Measurements from ENCODE around the gene TNS1. TPM values are rescaled to one million over a fixed set of nuclear protein-coding genes. Genes with fewer than 3 reads are reported as not detected.

The TNS1 gene
- polyA plus RNA-seq, 3 donors: 0.26 to 1.6 (median 1.5) TPM

- no peaks in the 10 kb centered on the region for H3K9me3 ChIP-seq (replicated peaks in 1 of 2; ENCODE audit: control insufficient read depth in 1 of 2, insufficient read depth in 1 of 2, low read length in 2 of 2)
- Mint-ChIP-seq H3K4me3 (no peak overlapping the region), H3K27me3 (ENCODE audit: low read depth in 3 of 3) (peaks cover 20 to 35% (median 31%) of the 10 kb centered on the region in 3 donors), H3K36me3 (peaks cover 0 to 8% of the 10 kb centered on the region in 2 donors), H3K27ac (no peak overlapping the region), H3K9me3 (peaks cover 0 to 3% (median 3%) of the 10 kb centered on the region in 7 donors), H3K4me1 (peaks cover 35% of the 10 kb centered on the region)
- H3K27ac ChIP-seq (ENCODE audit: low read depth in 1 of 2, low read length in 2 of 2): no peak overlapping the region
- no peaks in the 10 kb centered on the region for H3K36me3 ChIP-seq (replicated peaks in 1 of 2; ENCODE audit: control insufficient read depth in 1 of 2, insufficient read depth in 2 of 2, low read length in 2 of 2)
- no peak overlapping the region for H3K4me3 ChIP-seq (replicated peaks in 1 of 3; ENCODE audit: low read depth in 2 of 3, low read length in 3 of 3)
- no peak overlapping the region for H3K9ac ChIP-seq (ENCODE audit: insufficient read depth, low read length, poor library complexity, severe bottlenecking)
- no peak overlapping the region for H3K4me2 ChIP-seq (replicated peaks; ENCODE audit: extremely low read depth, low read length, poor library complexity, severe bottlenecking)
- no peak for DNase-seq
- H2AFZ ChIP-seq (ENCODE audit: insufficient read depth, low read depth, low read length, poor library complexity, severe bottlenecking): no peak overlapping the region
- H4K20me1 ChIP-seq (ENCODE audit: insufficient read depth, low read length): no peaks in the 10 kb centered on the region
- 59% methylated on average over 5 of the region's 8 CpGs for WGBS (ENCODE audit: insufficient coverage)
- peaks cover 3 to 24% of the 10 kb centered on the region in 2 donors for H3K27me3 ChIP-seq (ENCODE audit: control insufficient read depth in 2 of 2, insufficient read depth in 2 of 2, low read length in 2 of 2)
- intact Hi-C loops (cut with micrococcal nuclease): loop anchor here in 1 of 2 donors (10.0 kb wide), 1 partner anchor 53 kb away; the partner anchor contains the start of gene RUFY4
- no peaks in the 10 kb centered on the region for H3K79me2 ChIP-seq (ENCODE audit: insufficient read depth, low read length)
- TF ChIP-seq CTCF (IDR thresholded peaks at IDR 0.05): no peak
- peaks cover 21 to 36% of the 10 kb centered on the region in 2 donors for H3K4me1 ChIP-seq (ENCODE audit: control insufficient read depth in 1 of 2, insufficient read depth in 2 of 2, low read length in 2 of 2)
Measured at GRCh38 chr2:218011653-218012040, 8.9 kb upstream of the TNS1 start.

GRCh38 chr2:218010984-218011652, 8.3 kb upstream of the TNS1 start:
- H3K27me3 Mint-ChIP-seq (ENCODE audit: low read depth in 3 of 3): peaks cover 20 to 35% (median 28%) of the 10 kb centered on the region in 3 donors
- WGBS (ENCODE audit: insufficient coverage): 25% methylated on average over 6 of the region's 12 CpGs

More at GRCh38 chr2:218010984-218011652, 8.3 kb upstream of the TNS1 start:
- Histone ChIP-seq H3K36me3 (replicated peaks in 1 of 2; ENCODE audit: control insufficient read depth in 1 of 2, insufficient read depth in 2 of 2, low read length in 2 of 2) (no peaks in the 10 kb centered on the region), H3K79me2 (ENCODE audit: insufficient read depth, low read length) (no peaks in the 10 kb centered on the region), H3K27ac (ENCODE audit: low read depth in 1 of 2, low read length in 2 of 2) (no peak overlapping the region), H3K9ac (ENCODE audit: insufficient read depth, low read length, poor library complexity, severe bottlenecking) (no peak overlapping the region), H4K20me1 (ENCODE audit: insufficient read depth, low read length) (no peaks in the 10 kb centered on the region), H3K9me3 (replicated peaks in 1 of 2; ENCODE audit: control insufficient read depth in 1 of 2, insufficient read depth in 1 of 2, low read length in 2 of 2) (no peaks in the 10 kb centered on the region), H3K4me2 (replicated peaks; ENCODE audit: extremely low read depth, low read length, poor library complexity, severe bottlenecking) (peak overlapping the region; percentile 80), H3K4me1 (ENCODE audit: control insufficient read depth in 1 of 2, insufficient read depth in 2 of 2, low read length in 2 of 2) (peaks cover 21 to 36% of the 10 kb centered on the region in 2 donors), H2AFZ (ENCODE audit: insufficient read depth, low read depth, low read length, poor library complexity, severe bottlenecking) (peak overlapping the region; percentile 82), H3K27me3 (ENCODE audit: control insufficient read depth in 2 of 2, insufficient read depth in 2 of 2, low read length in 2 of 2) (peaks cover 3 to 24% of the 10 kb centered on the region in 2 donors), H3K4me3 (replicated peaks in 1 of 3; ENCODE audit: low read depth in 2 of 3, low read length in 3 of 3) (peak overlapping the region in 1 of 3 experiments; percentile 73)
- H3K36me3 Mint-ChIP-seq: peaks cover 0 to 11% of the 10 kb centered on the region in 2 donors
- peaks cover 35% of the 10 kb centered on the region for H3K4me1 Mint-ChIP-seq
- no peak for DNase-seq
- H3K9me3 Mint-ChIP-seq: peaks cover 0 to 3% (median 3%) of the 10 kb centered on the region in 7 donors
- intact Hi-C loops (cut with micrococcal nuclease): loop anchor here in 1 of 2 donors (10.0 kb wide), 1 partner anchor 54 kb away; the partner anchor contains the start of gene RUFY4
- no peak for TF ChIP-seq CTCF (IDR thresholded peaks at IDR 0.05)
- H3K27ac Mint-ChIP-seq: no peak overlapping the region
- H3K4me3 Mint-ChIP-seq: peak overlapping the region; percentile 69 to 87

Data from CD14-positive monocyte (primary cell).